K562 (cell line): ENCODE measurements around the gene RNASE7. TPM values are rescaled to one million over a fixed set of nuclear protein-coding genes. Genes with fewer than 3 reads are reported as not detected.
A peak's percentile ranks its signal among the peaks of the same experiment; 100 is the strongest.

ENCODE experiments used
- ATAC-seq: fragments of 200-7000 bp; cut with Tn5 transposase; 3 replicates; pipeline ENCODE4 v1.9.1; 2020; ENCODE audit warnings: moderate library complexity
- BruUV-seq: library from RNA; stranded (reverse); fragments of 400-500 nt; replicated peaks from 2 replicates; lab custom pipeline; 2021; lab: Mats Ljungman, UMichigan
- CTCF ChIA-PET: fragments of 300-600 bp; formaldehyde crosslinking; extraction: SDS; loops from one replicate; lab custom pipeline; 2021; ENCODE audit warnings: low intra/inter-chr PET ratio; lab: Yijun Ruan, JAX
- POLR2A ChIA-PET: fragments of 300-600, 350-650 bp; sonication (Branson Sonifier 250); formaldehyde crosslinking; extraction: SDS; loops from one replicate; lab custom pipeline; 2021; ENCODE audit warnings: antibody characterized with exemption, inconsistent platforms; lab: Yijun Ruan, JAX
- DNase-seq, 4 experiments: peaks; one replicate each; pipeline versions ENCODE4 v3.0.0 to v3.0.0-alpha.2; 2011 to 2018; ENCODE audit warnings: low spot score in 3 of 4, mixed read lengths in 3 of 4; ENCODE audit errors: extremely low read depth in 1 of 4
- FAIRE-seq: peaks from 2 replicates; lab custom pipeline; 2011; peaks lifted over from hg19 to GRCh38; lab: Jason Lieb, UNC
- H2AFZ ChIP-seq: 2 replicates; pipeline ENCODE4 v1.6.0; 2011; ENCODE audit warnings: low read depth, low read length, control low read depth, inconsistent platforms
- H3K27ac ChIP-seq: fragments of 200-600 bp; 3 replicates; pipeline ENCODE4 v1.8.0; 2011; ENCODE audit warnings: low read depth, mild to moderate bottlenecking, control low read depth, inconsistent platforms, low read length, moderate library complexity, mixed read lengths; ENCODE audit errors: extremely low read depth
- H3K27me3 ChIP-seq, 2 experiments: fragments of 300-600 bp in 1 of 2; 2 replicates in 1 of 2; 3 replicates in 1 of 2; pipeline versions ENCODE4 v1.6.0 to v1.8.0; 2011; ENCODE audit warnings: inconsistent platforms in 2 of 2, low read length in 2 of 2, mild to moderate bottlenecking in 1 of 2, mixed read lengths in 1 of 2, moderate library complexity in 1 of 2; ENCODE audit not compliant: control insufficient read depth in 2 of 2, insufficient read depth in 2 of 2
- H3K36me3 ChIP-seq: fragments of 300-600 bp; 3 replicates; pipeline ENCODE4 v1.8.0; 2011; ENCODE audit warnings: mild to moderate bottlenecking, low read length, inconsistent platforms; ENCODE audit not compliant: control insufficient read depth, insufficient read depth
- H3K4me1 ChIP-seq, 2 experiments: fragments of 200-600 bp in 1 of 2; replicated peaks in 1 of 2; 2 replicates in 1 of 2; 3 replicates in 1 of 2; pipeline versions ENCODE4 v1.5.1 to v1.8.0; 2011; ENCODE audit warnings: inconsistent platforms in 2 of 2, low read length in 2 of 2, mild to moderate bottlenecking in 1 of 2, mixed read lengths in 1 of 2, moderate library complexity in 1 of 2; ENCODE audit not compliant: control insufficient read depth in 2 of 2, insufficient read depth in 2 of 2
- H3K4me2 ChIP-seq: 2 replicates; pipeline ENCODE4 v1.6.1; 2011; ENCODE audit warnings: low read length, control low read depth, inconsistent platforms, mixed read lengths; ENCODE audit not compliant: insufficient read depth
- H3K4me3 ChIP-seq: fragments of 200-600 bp; sonication (generic), shearing (Covaris generic); 2 replicates; pipeline ENCODE4 v1.5.1; 2016; ENCODE audit warnings: control low read depth, inconsistent platforms
- H3K79me2 ChIP-seq: fragments of 200-600 bp; 3 replicates; pipeline ENCODE4 v1.8.0; 2011; ENCODE audit warnings: low read length, inconsistent platforms; ENCODE audit not compliant: control insufficient read depth, insufficient read depth
- H3K9ac ChIP-seq, 2 experiments: 2 replicates each; pipeline versions ENCODE4 v1.6.0 to v1.6.1; 2011; ENCODE audit warnings: low read depth in 2 of 2, low read length in 2 of 2, control low read depth in 1 of 2, inconsistent platforms in 1 of 2, mild to moderate bottlenecking in 1 of 2, mixed read lengths in 1 of 2; ENCODE audit not compliant: insufficient read depth in 1 of 2
- H3K9me1 ChIP-seq: one replicate; pipeline ENCODE4 v1.6.0; 2011; ENCODE audit warnings: inconsistent platforms, mild to moderate bottlenecking, low read length, moderate library complexity; ENCODE audit not compliant: control insufficient read depth, insufficient read depth
- H3K9me3 ChIP-seq: replicated peaks from 2 replicates; pipeline ENCODE4 v1.5.1; 2011; ENCODE audit warnings: low read depth, low read length, inconsistent platforms; ENCODE audit not compliant: control insufficient read depth, insufficient read depth
- H4K20me1 ChIP-seq: replicated peaks from 2 replicates; pipeline ENCODE4 v1.6.1; 2011; ENCODE audit warnings: low read length, inconsistent platforms, mixed read lengths; ENCODE audit not compliant: control insufficient read depth, insufficient read depth
- ATF7 ChIP-seq: fragments of 450-650 bp; IDR thresholded peaks from 2 replicates; pipeline ENCODE4 v1.7.1; 2014; ENCODE audit warnings: mild to moderate bottlenecking, moderate library complexity
- CHD2 ChIP-seq: IDR thresholded peaks from 2 replicates; pipeline ENCODE4 v1.6.1; 2011; ENCODE audit warnings: low read depth, low read length
- DMBX1 ChIP-seq: fragments of 250-450 bp; sonication (Bioruptor Pico); IDR thresholded peaks from 2 replicates; pipeline ENCODE4 v1.8.0; 2022; ENCODE audit warnings: inconsistent platforms, mild to moderate bottlenecking, moderate library complexity, borderline replicate concordance
- DPF2 ChIP-seq: fragments of 450-650 bp; IDR thresholded peaks from 2 replicates; pipeline ENCODE4 v1.6.1; 2016
- LEF1 ChIP-seq: fragments of 450-650 bp; IDR thresholded peaks from 2 replicates; pipeline ENCODE4 v1.6.1; 2016; ENCODE audit warnings: mild to moderate bottlenecking
- MAZ ChIP-seq, 2 experiments: fragments of 450-650 bp in 1 of 2; sonication (generic) in 1 of 2; formaldehyde crosslinking; IDR thresholded peaks in 1 of 2; conservative IDR thresholded peaks in 1 of 2; 2 replicates each; pipeline versions ENCODE4 v1.4.0 to v1.5.0; 2020; ENCODE audit warnings: mild to moderate bottlenecking in 1 of 2, missing genetic modification reagents in 1 of 2
- SMARCA4 ChIP-seq: fragments of 450-650 bp; IDR thresholded peaks from 2 replicates; pipeline ENCODE4 v1.6.1; 2016
- THRAP3 ChIP-seq: fragments of 450-650 bp; IDR thresholded peaks from 2 replicates; pipeline ENCODE4 v1.6.1; 2016; ENCODE audit warnings: mild to moderate bottlenecking, inconsistent platforms, borderline replicate concordance
- ZBTB7A ChIP-seq: IDR thresholded peaks from 2 replicates; pipeline ENCODE4 v1.6.1; 2011; ENCODE audit warnings: low read depth, mild to moderate bottlenecking, low read length, moderate library complexity, borderline replicate concordance; ENCODE audit not compliant: control insufficient read depth
- ZFX ChIP-seq: sonication (generic); formaldehyde crosslinking; IDR thresholded peaks from 2 replicates; pipeline ENCODE4 v1.8.0; 2022; ENCODE audit warnings: mild to moderate bottlenecking, missing genetic modification reagents, moderate library complexity
- WGBS: fragments of 100-300 bp; shearing (Covaris generic); methylation state at CpG from one replicate; pipeline ENCODE4 v1.1.6; 2016; ENCODE audit warnings: low coverage, mixed read lengths; ENCODE audit not compliant: insufficient coverage; ENCODE audit errors: missing lambda C conversion rate; 5-methylcytosine and 5-hydroxymethylcytosine counted together
- in situ Hi-C: fragments of 300-500 bp; cut with MboI; formaldehyde crosslinking; loops from 4 replicates; pipeline ENCODE4 v1.15.0; 2018; ENCODE audit warnings: inconsistent platforms, mixed read lengths
- intact Hi-C: fragments of 100-400 bp; cut with micrococcal nuclease; formaldehyde crosslinking; loops from 2 replicates; pipeline ENCODE4 v1.14.2; 2022
- polyA plus RNA-seq, 8 experiments: library from polyadenylated mRNA; depleted of rRNA in 4 of 8; stranded (reverse) in 5 of 8; unstranded in 3 of 8; fragments of >200 nt; fragmentation: Nextera tagmentation in 2 of 8; fragmentation: Illumina TruSeq in 1 of 8; extraction: Ambion mirVana in 2 of 8; extraction: Trizol in 1 of 8; gene quantifications; 2 replicates each; pipeline versions ENCODE4 v1.2.1 to v1.2.3, GENCODE V29; 2011 to 2014; ENCODE audit warnings: inconsistent platforms in 1 of 8, missing spikeins in 1 of 8
- total RNA-seq, 7 experiments: library from RNA; depleted of rRNA in 6 of 7; stranded (reverse); fragments of >200 nt in 6 of 7; fragmentation: Illumina TruSeq in 2 of 7; extraction: Trizol in 2 of 7; gene quantifications; 2 replicates each; pipeline versions ENCODE4 v1.2.1 to v1.2.3, GENCODE V29; 2011 to 2021; ENCODE audit warnings: low replicate concordance in 1 of 7
- TF ChIP-seq, protein P1 (sequence below), 2 experiments: IDR thresholded peaks; 2 replicates each; pipeline ENCODE4 v1.6.1; 2012; ENCODE audit warnings: improper control_type of control experiment in 2 of 2, low read depth in 2 of 2, low read length in 2 of 2, borderline replicate concordance in 1 of 2

Gene RNASE7
- total and polyA plus RNA-seq, 9 of the 15 experiments (the other 6 are each of a cell fraction or from before 2014, with no cell fraction given): not detected

DNA sequence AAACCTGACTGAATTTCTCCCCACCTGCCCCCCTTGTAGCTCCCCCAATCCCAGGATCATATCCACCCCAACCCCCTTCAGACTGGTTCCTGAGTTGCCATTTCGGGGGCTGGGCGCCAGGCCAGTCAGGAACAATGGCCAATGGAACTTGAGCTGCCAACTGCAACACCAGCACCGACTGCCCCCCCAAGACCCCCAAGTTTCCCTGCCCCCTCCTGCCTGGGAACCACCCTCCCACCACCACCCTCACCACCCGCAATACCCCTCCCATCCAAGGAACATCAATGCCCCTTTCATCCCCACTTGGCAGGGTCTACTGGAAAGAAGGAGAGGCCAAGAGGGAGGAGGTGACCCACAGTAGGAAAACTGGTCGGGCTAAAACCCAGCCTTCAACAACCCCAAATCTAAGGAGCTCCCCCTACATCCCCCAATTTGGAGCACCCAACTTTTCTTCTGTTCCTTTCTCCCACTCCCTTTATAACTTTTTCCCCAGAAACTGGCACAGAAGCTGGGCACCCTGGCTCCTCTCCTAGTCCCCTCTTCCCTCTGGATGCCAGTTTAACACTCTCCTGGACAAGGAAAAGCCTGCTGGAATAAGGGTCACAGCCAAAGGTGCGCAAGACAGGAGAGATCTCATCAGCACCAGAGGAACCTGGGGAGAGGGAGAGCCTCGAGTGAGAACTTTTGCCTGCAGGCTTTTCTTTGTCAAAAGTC, 15.7 kb upstream of the RNASE7 start:
- ATAC-seq: no peak
- Histone ChIP-seq H3K36me3 (peaks cover 5% of the 10 kb centered on the region; the same call in 1 of the 3 replicates), H3K4me3 (no peak overlapping the region), H3K9me3 (no peaks in the 10 kb centered on the region), H3K4me1 (peaks cover 35 to 40% of the 10 kb centered on the region in 2 experiments), H3K4me2 (peak overlapping the region; percentile 70), H4K20me1 (no peaks in the 10 kb centered on the region), H3K9ac (peak overlapping the region; percentile 59 to 77; a peak in 3 of 4 replicates), H3K27me3 (no peaks in the 10 kb centered on the region), H3K27ac (peak overlapping the region; percentile 80), H2AFZ (peak overlapping the region; percentile 81)
- in situ Hi-C loops (no loop called here), intact Hi-C loops (no loop called here)
- DNase-seq: peak in 1 of 4 experiments; percentile 12
- CTCF ChIA-PET: no interaction called here
- 13% methylated on average over 5 of the region's 7 CpGs for WGBS
- POLR2A ChIA-PET: interaction anchor here (0.6 to 1.1 kb wide), 5 partner anchors 9 to 287 kb away, joined by 3 read pairs; no protein-coding TSS in a partner anchor
- no TSS peak for BruUV-seq
- no peak for FAIRE-seq
- peak; percentile 27; the same call in 1 of the 2 replicates for TF ChIP-seq ZFX
- no peak for TF ChIP-seq DMBX1 (CRISPR knock-in tag)
- TF ChIP-seq, all 486 proteins: peak for 1
- peaks cover 2% of the 10 kb centered on the region for H3K9me1 ChIP-seq
- peaks cover 21% of the 10 kb centered on the region for H3K79me2 ChIP-seq

DNA sequence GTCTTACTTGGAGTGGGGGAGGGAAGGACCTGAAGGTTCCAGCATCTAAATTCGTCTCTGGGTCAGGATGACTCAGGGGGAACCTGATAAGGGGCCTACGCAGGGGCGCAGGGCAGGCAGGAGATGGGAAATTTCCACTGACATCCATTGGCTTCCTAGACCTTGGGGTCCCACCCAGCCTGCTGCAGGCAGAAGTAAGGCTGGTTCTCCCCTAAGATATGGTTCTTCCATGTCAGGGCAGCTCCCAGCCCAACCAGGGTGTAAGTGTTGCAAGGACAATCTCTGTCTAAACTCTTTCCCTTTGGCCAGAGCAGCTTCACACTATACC, 15.2 kb upstream of the RNASE7 start:
- Histone ChIP-seq H3K36me3 (no peaks in the 10 kb centered on the region), H3K9ac (peak overlapping the region; percentile 59 to 77; a peak in 1 of 4 replicates), H3K4me3 (no peak overlapping the region), H3K9me1 (peaks cover 2% of the 10 kb centered on the region), H4K20me1 (no peaks in the 10 kb centered on the region), H3K27me3 (no peaks in the 10 kb centered on the region), H3K27ac (peak overlapping the region; percentile 80), H3K79me2 (peaks cover 21% of the 10 kb centered on the region), H3K4me2 (peak overlapping the region; percentile 33; the same call in 1 of the 2 replicates), H3K9me3 (no peaks in the 10 kb centered on the region), H3K4me1 (peaks cover 35 to 44% of the 10 kb centered on the region in 2 experiments), H2AFZ (peak overlapping the region; percentile 71)
- in situ Hi-C loops: no loop called here
- DNase-seq (peak; percentile 66 to 82 (median 74)), ATAC-seq (peak; percentile 17), FAIRE-seq (peak; percentile 93)
- 0% methylated on average over 3 of the region's 3 CpGs for WGBS
- no TSS peak for BruUV-seq
- POLR2A ChIA-PET: interaction anchor here (0.8 to 1.1 kb wide), 2 partner anchors 9 to 10 kb away, joined by 3 read pairs; no protein-coding TSS in a partner anchor
- CTCF ChIA-PET: no interaction called here
- intact Hi-C loops: no loop called here
- peak in 1 of 2 experiments; percentile 25; a peak in 1 of 4 replicates for TF ChIP-seq MAZ (CRISPR knock-in tag; conservative IDR thresholded peaks at IDR 0.05 in 1 of 2, IDR thresholded peaks at IDR 0.05 in 1 of 2)
- TF ChIP-seq ZFX: 0 out of 2 replicates have a peak, but pooled peaks have one; percentile 5
- no peak for TF ChIP-seq CHD2
- TF ChIP-seq ATF7: no peak
- peak; percentile 82 for TF ChIP-seq DPF2
- TF ChIP-seq, protein P1, sequence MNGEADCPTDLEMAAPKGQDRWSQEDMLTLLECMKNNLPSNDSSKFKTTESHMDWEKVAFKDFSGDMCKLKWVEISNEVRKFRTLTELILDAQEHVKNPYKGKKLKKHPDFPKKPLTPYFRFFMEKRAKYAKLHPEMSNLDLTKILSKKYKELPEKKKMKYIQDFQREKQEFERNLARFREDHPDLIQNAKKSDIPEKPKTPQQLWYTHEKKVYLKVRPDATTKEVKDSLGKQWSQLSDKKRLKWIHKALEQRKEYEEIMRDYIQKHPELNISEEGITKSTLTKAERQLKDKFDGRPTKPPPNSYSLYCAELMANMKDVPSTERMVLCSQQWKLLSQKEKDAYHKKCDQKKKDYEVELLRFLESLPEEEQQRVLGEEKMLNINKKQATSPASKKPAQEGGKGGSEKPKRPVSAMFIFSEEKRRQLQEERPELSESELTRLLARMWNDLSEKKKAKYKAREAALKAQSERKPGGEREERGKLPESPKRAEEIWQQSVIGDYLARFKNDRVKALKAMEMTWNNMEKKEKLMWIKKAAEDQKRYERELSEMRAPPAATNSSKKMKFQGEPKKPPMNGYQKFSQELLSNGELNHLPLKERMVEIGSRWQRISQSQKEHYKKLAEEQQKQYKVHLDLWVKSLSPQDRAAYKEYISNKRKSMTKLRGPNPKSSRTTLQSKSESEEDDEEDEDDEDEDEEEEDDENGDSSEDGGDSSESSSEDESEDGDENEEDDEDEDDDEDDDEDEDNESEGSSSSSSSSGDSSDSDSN (IDR thresholded peaks at IDR 0.05; ENCODE audit: borderline replicate concordance in 1 of 2, low read depth in 2 of 2, low read length in 2 of 2): 0 out of 4 replicates have a peak, but pooled peaks of 1 of the 2 experiments have one; percentile 26
- TF ChIP-seq THRAP3: no peak
- peak; percentile 68 for TF ChIP-seq SMARCA4
- TF ChIP-seq LEF1: peak; percentile 63; the same call in 1 of the 2 replicates
- peak; percentile 52; the same call in 1 of the 2 replicates for TF ChIP-seq ZBTB7A
